ENCODE results near the gene EGFLAM. TPM values are rescaled to one million over a fixed set of nuclear protein-coding genes. Genes with fewer than 3 reads are reported as not detected.

The EGFLAM gene
- total and polyA plus RNA-seq, 2 experiments from 2014 or later: 6.5 to 9.0 TPM

DNA sequence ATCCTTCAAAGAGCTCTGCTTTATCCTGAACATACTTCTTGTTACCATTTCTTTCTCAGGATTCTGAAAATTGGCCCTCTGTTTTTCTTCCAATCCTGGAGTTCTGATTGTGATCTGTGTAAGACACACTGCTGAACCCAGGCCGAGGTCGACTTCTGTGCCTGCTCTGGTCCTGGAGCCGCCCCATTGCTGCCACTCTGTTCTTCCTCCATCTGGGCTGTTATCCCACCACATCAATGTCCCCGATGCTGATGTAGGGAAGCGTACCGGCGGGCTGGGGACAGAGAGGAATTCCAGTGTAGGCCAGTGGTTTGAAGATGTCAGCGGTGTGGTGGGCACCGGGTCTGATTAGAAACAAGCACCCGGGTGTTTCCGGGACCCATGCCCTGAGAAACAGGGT lies 195.6 kb downstream of the EGFLAM start:
- Histone ChIP-seq H3K4me3 (no peak overlapping the region), H3K9me2 (replicated peaks; ENCODE audit: insufficient read depth) (no peaks in the 10 kb centered on the region), H3K9me3 (ENCODE audit: low read depth) (no peaks in the 10 kb centered on the region), H3K36me3 (replicated peaks; ENCODE audit: insufficient read depth, low read depth) (no peaks in the 10 kb centered on the region), H3K4me2 (no peak overlapping the region), H2AFZ (no peak overlapping the region), H3K4me1 (ENCODE audit: insufficient read depth) (no peaks in the 10 kb centered on the region), H3K27ac (no peak overlapping the region), H3K79me2 (no peaks in the 10 kb centered on the region), H3K27me3 (no peaks in the 10 kb centered on the region), H4K20me1 (ENCODE audit: insufficient read depth, poor library complexity, severe bottlenecking) (no peaks in the 10 kb centered on the region)
- TF ChIP-seq EZH2 (IDR thresholded peaks at IDR 0.05; ENCODE audit: borderline replicate concordance) (no peak), EZH2phosphoT487 (IDR thresholded peaks at IDR 0.05; ENCODE audit: low read depth, severe bottlenecking, unreplicated experiment) (no peak)
- TF ChIP-seq, protein P1, sequence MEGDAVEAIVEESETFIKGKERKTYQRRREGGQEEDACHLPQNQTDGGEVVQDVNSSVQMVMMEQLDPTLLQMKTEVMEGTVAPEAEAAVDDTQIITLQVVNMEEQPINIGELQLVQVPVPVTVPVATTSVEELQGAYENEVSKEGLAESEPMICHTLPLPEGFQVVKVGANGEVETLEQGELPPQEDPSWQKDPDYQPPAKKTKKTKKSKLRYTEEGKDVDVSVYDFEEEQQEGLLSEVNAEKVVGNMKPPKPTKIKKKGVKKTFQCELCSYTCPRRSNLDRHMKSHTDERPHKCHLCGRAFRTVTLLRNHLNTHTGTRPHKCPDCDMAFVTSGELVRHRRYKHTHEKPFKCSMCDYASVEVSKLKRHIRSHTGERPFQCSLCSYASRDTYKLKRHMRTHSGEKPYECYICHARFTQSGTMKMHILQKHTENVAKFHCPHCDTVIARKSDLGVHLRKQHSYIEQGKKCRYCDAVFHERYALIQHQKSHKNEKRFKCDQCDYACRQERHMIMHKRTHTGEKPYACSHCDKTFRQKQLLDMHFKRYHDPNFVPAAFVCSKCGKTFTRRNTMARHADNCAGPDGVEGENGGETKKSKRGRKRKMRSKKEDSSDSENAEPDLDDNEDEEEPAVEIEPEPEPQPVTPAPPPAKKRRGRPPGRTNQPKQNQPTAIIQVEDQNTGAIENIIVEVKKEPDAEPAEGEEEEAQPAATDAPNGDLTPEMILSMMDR (IDR thresholded peaks at IDR 0.05; ENCODE audit: poor library complexity): no peak
- DNase-seq (ENCODE audit: low spot score): no peak
- 90% methylated on average over 11 of the region's 11 CpGs for WGBS (ENCODE audit: low lambda C conversion rate, missing lambda C conversion rate)

DNA sequence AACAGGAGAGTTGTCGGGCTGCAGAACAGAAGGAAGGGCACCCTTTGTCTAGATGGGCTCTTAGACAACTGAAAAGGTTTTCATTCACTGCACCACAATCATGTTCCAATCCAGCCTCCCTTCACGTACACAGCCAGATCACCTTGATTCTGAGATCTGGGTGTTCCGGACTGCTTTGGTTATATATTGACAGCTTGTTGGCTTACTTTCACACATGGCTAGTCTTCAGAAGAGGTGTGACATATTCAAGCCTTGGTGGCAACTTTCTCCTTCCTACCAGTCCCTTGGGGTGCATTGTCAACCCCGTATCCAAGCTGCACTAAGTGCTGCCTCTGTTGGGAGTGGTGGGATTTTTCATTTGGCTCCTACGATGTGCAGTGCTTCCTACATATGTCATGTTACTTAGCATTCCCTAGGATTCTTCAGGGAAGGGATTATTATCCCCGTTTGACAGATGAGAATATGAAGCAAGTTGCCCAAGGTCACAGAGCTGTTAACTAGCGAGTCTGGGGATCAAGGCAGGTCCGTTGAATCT lies 197.5 kb downstream of the EGFLAM start:
- no peaks in the 10 kb centered on the region for H3K79me2 ChIP-seq
- no peaks in the 10 kb centered on the region for H3K9me3 ChIP-seq (ENCODE audit: low read depth)
- no peak overlapping the region for H3K4me3 ChIP-seq
- TF ChIP-seq, protein P1 (IDR thresholded peaks at IDR 0.05; ENCODE audit: poor library complexity): no peak
- TF ChIP-seq EZH2phosphoT487 (IDR thresholded peaks at IDR 0.05; ENCODE audit: low read depth, severe bottlenecking, unreplicated experiment) (no peak), EZH2 (IDR thresholded peaks at IDR 0.05; ENCODE audit: borderline replicate concordance) (no peak)
- H3K9me2 ChIP-seq (replicated peaks; ENCODE audit: insufficient read depth): no peaks in the 10 kb centered on the region
- 88% methylated on average over 8 of the region's 8 CpGs for WGBS (ENCODE audit: low lambda C conversion rate, missing lambda C conversion rate)
- DNase-seq (ENCODE audit: low spot score): no peak
- H3K4me2 ChIP-seq: no peak overlapping the region
- H4K20me1 ChIP-seq (ENCODE audit: insufficient read depth, poor library complexity, severe bottlenecking): no peaks in the 10 kb centered on the region
- no peak overlapping the region for H2AFZ ChIP-seq
- no peaks in the 10 kb centered on the region for H3K36me3 ChIP-seq (replicated peaks; ENCODE audit: insufficient read depth, low read depth)
- H3K4me1 ChIP-seq (ENCODE audit: insufficient read depth): no peaks in the 10 kb centered on the region
- no peaks in the 10 kb centered on the region for H3K27me3 ChIP-seq
- H3K27ac ChIP-seq: no peak overlapping the region

DNA sequence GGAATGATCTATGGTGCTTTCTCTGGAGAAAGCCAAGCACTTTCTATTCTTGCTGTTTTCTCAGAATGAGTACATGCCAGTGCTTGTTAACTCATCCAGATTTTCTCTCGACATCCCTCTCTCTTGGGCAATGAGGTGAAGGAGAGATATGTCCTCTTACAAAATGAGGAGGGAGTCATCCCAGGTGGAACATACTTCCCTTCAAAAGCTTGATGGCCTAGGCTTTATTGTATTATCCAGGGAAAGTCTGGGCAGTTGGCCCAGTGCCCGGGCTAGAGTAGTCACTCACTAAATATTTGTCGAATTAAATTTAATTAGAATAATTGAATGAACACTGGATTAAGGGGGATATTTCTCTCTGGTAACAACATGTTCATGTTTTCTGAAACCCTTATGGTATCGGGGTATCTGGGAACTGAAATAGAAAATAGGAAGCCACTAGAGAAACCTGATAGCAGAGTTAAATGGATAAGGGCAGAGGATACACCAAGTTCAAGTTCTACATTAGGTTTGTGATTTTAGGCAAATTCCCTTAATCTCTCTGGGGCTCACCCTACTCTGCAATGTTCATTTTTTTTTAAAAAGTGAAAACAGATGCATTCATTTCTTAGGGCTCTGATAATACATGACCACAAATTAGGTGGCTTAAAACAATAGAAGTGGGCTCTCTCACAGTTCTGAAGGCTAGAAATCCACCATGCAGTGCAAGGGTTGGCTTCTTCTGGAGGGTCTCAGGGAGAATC lies 198.5 kb downstream of the EGFLAM start:
- H4K20me1 ChIP-seq (ENCODE audit: insufficient read depth, poor library complexity, severe bottlenecking): no peaks in the 10 kb centered on the region
- H3K9me3 ChIP-seq (ENCODE audit: low read depth): no peaks in the 10 kb centered on the region
- H3K79me2 ChIP-seq: no peaks in the 10 kb centered on the region
- H3K36me3 ChIP-seq (replicated peaks; ENCODE audit: insufficient read depth, low read depth): no peaks in the 10 kb centered on the region
- no peak overlapping the region for H3K4me2 ChIP-seq
- WGBS (ENCODE audit: low lambda C conversion rate, missing lambda C conversion rate): 88% methylated on average over 4 of the region's 4 CpGs
- TF ChIP-seq, protein P1 (IDR thresholded peaks at IDR 0.05; ENCODE audit: poor library complexity): no peak
- TF ChIP-seq EZH2phosphoT487 (IDR thresholded peaks at IDR 0.05; ENCODE audit: low read depth, severe bottlenecking, unreplicated experiment) (no peak), EZH2 (IDR thresholded peaks at IDR 0.05; ENCODE audit: borderline replicate concordance) (no peak)
- no peak for DNase-seq (ENCODE audit: low spot score)
- no peak overlapping the region for H2AFZ ChIP-seq
- no peak overlapping the region for H3K4me3 ChIP-seq
- H3K9me2 ChIP-seq (replicated peaks; ENCODE audit: insufficient read depth): no peaks in the 10 kb centered on the region
- H3K27ac ChIP-seq: no peak overlapping the region
- H3K4me1 ChIP-seq (ENCODE audit: insufficient read depth): no peaks in the 10 kb centered on the region
- H3K27me3 ChIP-seq: no peaks in the 10 kb centered on the region
